ENCODE data around the gene RRAS.

DNA sequence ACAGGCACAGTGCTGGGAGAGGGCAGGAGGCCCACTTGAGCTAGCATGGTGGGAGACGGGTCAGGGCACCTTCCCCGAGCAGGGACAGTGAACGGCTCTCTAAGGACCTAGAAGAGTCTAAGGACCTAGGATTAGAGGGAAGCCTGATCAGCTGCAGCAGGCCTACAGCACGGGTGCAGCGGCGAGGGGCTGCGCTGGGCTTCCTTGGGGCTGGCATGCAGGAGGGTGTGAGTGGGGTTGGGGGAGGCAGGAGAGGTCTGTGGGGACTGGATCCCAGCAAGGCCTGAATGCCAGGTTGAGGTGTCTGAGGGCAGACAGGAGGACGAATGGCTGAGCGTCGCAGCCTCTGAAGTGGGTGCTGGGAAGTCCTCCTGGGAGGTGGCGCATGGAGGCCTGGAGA is 5.6 kb upstream of the RRAS start:
- TF ChIP-seq, protein P1, sequence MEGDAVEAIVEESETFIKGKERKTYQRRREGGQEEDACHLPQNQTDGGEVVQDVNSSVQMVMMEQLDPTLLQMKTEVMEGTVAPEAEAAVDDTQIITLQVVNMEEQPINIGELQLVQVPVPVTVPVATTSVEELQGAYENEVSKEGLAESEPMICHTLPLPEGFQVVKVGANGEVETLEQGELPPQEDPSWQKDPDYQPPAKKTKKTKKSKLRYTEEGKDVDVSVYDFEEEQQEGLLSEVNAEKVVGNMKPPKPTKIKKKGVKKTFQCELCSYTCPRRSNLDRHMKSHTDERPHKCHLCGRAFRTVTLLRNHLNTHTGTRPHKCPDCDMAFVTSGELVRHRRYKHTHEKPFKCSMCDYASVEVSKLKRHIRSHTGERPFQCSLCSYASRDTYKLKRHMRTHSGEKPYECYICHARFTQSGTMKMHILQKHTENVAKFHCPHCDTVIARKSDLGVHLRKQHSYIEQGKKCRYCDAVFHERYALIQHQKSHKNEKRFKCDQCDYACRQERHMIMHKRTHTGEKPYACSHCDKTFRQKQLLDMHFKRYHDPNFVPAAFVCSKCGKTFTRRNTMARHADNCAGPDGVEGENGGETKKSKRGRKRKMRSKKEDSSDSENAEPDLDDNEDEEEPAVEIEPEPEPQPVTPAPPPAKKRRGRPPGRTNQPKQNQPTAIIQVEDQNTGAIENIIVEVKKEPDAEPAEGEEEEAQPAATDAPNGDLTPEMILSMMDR (IDR thresholded peaks at IDR 0.05), result no peak
- TF ChIP-seq POLR2AphosphoS5 (IDR thresholded peaks at IDR 0.05) (no peak), EP300 (IDR thresholded peaks at IDR 0.05) (no peak), POLR2A (IDR thresholded peaks at IDR 0.05) (no peak)

All from upper lobe of left lung (tissue), 4 donors.